HG03103 (cell line): ENCODE results near the gene BUB1.
"Not testable (repeated sequence)": the region's sequence is repeated elsewhere in the genome, so short reads cannot be mapped to it uniquely, and the experiment has no call there.

ENCODE experiments used
- ATAC-seq: cut with Tn5 transposase; IDR thresholded peaks from one replicate; pipeline ENCODE4 v1.9.1; 2021; ENCODE audit warnings: low read depth; ENCODE audit not compliant: unreplicated experiment

Gene BUB1

DNA sequence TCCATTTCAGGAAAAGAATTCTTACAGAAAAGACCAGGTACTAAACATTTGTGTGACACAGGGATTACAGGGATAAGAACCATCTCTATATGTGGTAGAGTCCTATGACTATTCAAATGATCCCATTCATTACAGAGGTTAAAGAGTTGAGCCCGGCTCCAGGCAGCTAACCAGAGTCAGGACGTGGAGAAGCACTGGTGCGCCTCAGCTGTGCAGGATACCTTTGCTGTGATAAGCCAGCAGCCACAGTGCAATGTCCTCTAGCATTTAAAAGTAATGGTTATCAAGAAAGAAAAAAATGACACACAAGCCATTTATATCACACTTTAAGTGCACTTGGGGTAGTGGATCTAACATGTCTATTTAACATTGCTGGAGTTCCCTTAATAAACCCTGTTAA, 17.3 kb downstream of the BUB1 start:
- no peak for ATAC-seq

DNA sequence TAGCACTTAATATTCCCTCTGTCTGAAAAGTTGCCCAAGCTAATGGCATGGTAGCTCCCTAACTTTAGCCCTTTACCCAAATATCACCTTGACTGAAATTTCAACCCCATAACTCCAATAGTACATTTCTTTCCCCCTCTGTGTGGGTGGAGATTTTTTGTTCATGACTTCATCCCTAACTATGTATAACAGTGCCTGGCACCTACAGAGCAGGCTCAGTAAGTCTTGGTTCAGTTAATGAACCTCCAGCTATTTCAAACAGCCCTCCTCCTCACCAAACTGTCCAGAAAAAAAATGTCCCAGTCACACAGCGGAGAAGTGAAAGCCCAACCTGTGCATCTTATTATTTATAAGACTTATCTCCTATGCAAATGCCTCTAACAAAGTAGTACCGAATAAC, 18.6 kb downstream of the BUB1 start:
- no peak for ATAC-seq

DNA sequence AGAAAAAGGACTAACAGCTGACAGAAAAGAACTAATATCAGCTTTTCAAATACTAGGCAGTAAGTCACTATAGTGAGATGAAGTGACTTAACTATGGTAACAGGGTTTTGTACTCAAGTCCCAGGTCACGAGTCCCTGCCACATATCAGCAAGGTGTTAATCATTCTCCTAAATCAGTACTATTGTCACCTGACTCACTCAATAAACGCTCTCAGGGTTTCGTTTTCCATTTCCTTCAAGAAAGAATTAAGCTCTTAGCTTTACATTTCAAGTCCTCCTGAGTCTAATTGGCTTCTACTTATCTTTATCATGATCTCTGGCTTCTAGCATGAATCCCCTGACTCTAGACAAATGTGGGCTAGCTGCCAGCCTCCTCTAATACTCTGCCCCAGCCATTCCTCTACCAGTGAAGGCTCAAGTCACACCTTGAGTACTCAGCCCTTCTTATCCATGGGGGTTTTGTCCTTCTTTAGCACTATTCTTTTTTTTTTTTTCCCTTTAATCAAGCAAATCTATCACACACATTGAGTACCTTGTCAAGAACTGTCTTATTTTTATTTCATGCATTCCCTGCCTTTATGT, 20.0 kb downstream of the BUB1 start:
- ATAC-seq = no peak

DNA sequence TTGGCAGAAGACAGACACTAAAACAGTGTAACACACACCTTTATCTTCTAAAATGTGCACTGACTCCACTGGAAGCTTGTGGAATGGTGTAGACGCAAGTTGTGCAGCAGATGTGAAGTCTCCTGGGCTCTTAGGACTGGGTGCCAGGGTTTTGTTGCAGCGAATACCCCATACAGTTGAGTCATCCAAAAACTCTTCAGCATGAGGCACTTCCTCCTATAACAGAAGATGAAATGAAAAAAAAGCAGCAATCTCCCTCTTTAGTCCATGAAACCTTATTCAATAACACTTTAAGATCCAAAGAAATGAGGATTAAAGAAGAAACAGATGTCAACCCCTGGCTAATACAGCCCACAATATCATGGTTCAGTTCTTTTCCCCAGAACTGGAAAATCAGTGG, 22.2 kb downstream of the BUB1 start:
- no peak for ATAC-seq

DNA sequence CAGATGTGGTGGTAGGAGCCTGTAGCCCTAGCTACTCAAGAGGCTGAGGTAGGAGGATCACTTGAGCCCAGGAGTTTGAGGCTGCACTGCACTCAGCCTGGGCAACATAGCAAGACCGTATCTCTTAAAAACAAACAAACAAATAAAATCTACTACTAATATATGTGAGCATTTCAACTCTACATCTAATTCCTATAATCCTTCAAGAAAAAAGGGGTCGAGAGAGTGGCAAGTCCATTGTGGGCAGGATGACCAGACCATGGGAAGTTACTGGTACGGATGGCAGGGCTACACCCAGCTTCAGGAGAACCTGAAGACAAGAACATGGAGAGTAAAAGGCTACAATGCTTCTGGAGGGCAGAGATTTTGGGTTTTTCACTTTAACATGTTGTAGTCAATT, 24.0 kb downstream of the BUB1 start:
- ATAC-seq = no peak

DNA sequence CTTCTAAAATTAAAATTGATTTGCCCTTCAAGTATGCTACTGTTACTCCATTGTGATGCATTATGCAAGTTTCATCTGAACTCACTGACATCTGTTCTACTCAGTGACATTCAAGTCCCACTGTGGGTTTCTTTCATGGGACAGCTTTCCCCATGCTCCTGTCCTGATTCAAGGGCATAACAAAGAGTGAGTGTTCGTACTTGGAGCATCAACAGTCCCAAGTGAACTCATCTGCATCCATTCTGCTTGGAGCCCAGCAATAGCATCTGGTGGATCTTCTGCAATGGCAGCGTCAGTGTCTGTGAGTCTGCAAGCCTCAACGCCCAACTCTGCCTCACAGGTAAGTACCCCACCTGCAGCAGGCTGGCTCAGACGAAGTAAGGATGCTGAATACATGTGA, 27.5 kb downstream of the BUB1 start:
- no peak for ATAC-seq

DNA sequence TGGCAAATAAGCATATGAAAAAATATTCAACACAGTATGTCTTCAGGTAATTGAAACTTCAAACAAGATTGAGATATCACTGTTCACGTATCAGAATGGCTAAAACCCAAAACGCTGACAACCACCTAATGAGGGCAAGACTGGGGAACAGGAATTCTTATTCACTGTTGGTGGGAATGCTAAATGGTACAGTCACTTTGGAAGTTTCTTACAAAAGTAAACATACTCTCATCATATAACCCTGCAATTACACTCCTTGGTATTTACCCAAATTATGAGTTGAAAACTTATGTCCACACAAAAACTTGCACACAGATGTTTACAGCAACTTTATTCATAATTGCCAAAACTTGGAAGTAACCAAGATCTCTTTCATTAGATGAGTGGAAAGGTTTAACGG, 30.1 kb downstream of the BUB1 start:
- no peak for ATAC-seq

DNA sequence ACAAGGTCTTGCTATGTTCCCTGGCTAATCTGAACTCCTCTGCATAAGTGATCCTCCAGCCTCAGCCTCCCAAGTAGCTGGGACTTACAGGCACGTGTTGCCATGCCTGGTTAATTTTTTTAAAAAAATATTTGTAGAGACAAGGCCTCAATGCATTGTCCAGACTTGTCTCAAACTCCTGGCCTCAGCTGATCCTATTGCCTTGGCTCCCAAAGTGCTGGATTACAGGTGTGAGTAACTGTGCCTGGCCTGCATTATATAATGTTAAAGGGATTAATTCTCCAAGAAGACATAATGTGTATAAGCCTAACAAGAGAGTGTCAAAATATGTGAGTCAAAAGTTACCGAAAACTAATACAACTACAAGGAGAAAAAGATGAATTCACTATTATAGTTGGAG, 32.2 kb downstream of the BUB1 start:
- ATAC-seq = no peak

DNA sequence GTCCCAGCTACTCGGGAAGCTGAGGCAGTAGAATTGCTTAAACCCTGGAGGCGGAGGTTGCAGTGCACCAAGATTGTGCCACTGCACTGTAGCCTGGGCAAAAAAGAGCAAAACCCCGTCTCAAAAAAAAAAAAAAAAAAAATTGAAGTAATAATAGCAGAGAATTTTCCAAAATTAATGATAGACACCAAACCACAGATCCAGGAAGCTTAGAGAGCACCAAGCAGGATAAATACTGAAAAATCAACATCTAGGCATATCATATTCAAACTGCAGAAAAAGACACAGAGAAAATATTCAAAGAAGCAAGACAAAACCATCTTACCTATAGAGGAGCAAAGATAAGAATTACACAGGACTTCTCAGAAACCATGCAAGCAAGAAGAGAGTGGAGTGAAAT, 33.5 kb downstream of the BUB1 start:
- no peak for ATAC-seq

DNA sequence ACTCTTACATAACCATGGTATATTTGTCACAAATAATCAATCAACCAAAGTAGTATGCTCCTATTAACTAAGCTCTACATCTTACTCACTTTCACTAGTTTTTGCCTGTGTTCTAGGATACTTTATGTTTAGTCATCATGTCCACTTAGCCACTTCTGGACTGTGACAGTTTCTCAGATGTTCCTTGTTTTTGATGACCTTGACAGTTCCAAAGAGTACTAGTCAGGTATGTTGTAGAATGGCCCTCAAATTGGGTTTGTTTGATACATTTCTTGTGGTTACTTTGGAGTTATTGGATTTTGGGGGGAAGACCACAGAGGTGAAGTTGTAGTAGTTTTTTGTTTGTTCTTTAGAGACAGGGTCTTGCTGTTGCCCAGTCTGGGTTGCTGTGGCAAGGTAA, 35.5 kb downstream of the BUB1 start:
- ATAC-seq = no peak

DNA sequence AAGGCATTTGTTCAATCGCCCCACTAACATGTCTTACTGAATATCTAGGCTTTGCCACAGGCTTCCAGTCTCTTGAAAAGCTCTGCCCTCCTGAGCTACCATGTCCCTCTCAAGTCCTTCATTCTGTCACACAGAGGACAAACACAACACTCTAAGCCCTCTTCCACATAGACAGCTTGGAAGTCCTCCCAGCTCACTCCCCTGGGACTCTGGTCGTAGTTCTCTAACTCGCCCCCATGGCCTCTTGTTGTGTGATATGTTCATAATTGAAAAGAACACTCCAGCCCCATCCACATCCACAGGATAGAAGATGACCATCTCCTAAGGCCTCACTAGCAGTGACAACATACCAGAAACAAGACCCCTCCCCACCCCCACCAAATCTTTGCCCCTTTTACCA, 37.9 kb downstream of the BUB1 start:
- no peak for ATAC-seq

DNA sequence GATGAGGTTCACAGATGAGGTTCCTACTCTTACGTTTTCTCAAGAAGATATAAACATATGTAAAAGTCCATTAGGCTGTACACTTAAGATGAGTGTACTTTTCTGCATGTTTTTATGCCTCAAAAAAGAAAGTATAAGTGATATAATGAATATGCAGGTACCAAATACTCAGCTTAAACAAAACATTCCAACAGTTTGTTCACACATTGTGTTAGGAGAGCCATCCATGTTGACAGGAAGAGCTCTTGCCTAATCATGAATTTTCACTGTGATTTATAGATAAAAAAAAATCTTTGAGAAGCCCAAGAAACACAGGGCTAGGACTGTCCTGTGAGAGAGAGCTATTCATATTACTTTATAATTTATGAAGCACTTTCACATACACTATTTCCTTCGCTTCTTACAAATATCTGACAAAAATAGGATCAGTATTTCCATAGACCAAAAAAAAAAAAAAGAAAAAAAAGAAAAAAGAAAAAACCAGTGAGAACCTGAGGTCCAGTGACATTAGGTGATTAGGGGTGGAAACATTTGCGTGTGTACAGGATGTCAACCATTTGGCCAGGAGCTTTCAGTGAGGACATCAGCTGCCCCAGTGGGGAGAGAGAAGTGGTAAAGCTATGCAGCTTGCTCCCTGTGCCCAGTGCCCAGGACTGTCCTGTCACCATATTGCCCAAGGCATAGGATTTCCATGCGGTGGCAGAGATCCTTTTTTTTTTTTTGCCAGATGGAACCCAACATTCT, 38.7 kb downstream of the BUB1 start:
- no peak for ATAC-seq

DNA sequence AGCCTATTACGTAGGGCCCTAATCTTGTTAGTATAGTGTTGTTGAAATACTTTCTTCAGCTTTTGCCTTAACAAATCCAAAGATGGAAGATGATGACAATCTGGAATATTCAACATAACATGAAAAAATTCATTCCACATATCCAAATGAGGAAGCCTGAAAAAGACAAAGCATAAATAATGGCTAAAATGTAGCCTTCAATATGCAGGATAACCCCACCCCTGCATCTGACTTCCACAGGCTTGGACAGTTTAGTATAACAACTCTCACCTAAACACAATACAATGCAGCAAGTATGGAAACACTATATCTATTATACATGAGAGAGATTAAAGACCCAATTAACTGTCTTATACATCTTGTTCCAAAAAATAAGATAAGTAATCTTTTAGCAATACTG, 39.9 kb downstream of the BUB1 start:
- no peak for ATAC-seq

DNA sequence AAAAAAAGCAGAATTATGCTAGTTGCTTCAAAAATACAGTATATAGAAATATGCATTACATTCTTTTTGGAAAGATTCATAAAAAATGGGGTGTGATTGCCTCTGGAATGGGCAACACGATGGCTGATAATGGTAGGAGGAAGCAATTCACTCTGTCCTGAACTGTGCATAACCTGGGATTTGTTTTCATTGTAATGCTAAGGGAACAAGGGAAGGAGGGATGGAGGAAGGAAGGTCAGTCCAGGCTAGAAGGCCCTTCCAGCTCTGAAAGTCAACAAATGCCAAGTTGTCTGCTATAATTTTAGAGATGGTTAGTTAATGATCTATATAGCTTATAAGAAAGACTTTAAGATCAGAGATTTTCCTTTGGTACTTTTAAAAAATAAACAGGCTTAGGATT, 40.8 kb downstream of the BUB1 start:
- no peak for ATAC-seq

DNA sequence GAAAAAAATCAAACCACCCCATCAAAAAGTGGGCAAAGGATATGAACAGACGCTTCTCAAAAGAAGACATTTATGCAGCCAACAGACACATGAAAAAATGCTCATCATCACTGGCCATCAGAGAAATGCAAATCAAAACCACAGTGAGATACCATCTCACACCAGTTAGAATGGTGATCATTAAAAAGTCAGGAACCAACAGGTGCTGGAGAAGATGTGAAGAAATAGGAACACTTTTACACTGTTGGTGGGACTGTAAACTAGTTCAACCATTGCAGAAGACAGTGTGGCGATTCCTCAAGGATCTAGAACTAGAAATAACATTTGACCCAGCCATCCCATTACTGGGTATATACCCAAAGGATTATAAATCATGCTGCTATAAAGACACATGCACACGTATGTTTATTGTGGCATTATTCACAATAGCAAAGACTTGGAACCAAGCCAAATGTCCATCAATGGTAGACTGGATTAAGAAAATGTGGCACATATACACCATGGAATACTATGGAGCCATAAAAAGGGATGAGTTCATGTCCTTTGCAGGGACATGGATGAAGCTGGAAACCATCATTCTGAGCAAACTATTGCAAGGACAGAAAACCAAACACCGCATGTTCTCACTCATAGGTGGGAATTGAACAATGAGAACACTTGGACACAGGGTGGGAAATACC, 41.8 kb downstream of the BUB1 start:
- not testable (repeated sequence) for ATAC-seq

DNA sequence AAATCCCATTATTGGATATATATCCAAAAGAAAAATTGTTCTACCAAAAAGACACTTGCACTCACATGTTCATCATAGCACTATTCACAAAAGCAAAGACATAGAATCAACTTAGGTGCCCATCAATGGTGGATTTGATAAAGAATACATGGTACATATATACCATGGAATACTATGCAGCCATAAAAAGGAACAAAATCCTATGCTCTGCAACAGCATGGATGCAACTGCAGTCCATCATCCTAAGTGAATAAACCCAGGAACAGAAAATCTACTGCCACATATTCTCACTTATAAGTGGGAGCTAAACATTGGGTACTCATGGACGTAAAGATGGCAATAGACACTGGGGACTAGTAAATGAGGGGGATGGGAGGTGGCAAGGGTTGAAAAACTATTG, 50.5 kb downstream of the BUB1 start:
- not testable (repeated sequence) for ATAC-seq

DNA sequence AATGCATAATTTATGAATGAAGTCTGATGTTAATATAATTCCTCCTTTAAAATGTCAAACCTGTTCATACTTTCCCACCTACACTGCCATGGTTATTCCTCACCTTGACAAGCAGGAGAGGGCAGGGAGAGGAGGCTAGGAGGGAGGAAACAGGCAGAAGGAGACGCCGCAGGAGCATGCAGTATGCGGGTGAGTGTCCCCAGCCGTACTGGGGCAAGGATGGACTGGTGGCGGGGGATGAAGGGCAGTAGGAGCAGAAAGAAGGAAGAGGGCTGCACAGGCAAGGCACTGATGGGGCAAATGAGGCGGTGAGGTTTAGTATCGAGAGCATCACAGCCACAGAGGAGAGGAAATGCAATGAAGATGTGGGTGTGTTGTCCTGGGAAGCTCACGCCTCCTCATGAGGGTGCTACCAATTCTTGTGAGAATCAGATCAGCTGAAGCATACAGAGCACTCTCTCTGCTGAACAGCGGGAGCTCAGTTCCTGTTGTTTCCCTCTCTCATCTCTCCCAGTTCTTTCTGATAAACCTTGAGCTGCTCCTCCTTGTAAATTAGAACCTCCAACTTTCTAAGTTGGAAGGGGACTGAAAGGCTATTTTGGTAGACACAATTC, 58.4 kb downstream of the BUB1 start:
- ATAC-seq = not testable (repeated sequence)

DNA sequence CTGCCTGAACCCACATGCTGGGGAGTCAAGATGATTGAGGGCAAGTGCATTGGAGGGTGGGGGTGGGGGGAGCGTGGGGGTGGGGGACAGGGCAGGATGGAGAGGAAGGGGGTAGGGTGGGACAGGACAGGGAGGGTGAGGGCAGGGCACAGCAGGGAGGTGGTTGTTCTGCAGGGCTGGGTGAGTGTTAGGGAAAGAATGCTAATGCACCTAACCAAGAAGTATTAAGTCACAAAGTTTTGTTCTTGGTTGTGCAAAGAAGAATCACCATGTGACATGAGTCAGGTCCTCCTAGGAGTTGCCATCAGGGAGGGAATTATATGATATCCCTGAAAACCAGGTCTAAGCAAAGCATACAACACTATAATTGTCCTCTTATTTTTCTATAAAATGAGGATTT, 63.9 kb downstream of the BUB1 start:
- ATAC-seq = not testable (repeated sequence)

DNA sequence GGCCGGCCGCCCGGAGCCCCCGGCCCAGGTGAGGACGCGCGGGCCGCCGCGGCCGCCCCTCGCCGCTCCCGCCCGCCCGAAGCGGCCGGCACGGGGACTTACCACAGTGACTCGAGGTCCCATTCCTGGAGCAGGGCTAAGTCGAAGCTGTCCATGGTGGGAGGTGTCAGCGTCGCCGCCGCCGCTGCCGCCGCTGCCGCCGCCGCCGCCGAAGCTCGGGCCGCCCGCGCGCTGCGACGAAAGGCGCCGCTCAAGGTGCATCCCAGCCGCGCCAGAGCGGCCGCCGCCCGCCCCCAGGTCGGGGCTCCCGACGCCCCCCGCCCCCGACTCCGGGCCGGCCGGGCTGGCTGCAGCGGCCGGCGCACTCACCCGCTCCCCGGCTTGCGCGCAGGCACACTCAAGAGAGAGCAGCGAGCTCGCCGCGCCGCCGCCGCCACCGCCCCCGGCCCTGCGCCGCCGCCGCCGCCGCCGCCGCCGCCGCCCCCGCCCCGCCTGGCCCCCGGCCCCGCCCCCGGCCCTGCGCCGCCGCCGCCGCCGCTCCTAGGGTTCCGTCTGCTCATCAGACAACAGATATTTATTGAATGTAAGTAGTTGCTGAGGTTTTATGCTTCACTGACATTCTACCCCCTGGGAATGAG, 67.1 kb downstream of the BUB1 start:
- not testable (repeated sequence) for ATAC-seq

DNA sequence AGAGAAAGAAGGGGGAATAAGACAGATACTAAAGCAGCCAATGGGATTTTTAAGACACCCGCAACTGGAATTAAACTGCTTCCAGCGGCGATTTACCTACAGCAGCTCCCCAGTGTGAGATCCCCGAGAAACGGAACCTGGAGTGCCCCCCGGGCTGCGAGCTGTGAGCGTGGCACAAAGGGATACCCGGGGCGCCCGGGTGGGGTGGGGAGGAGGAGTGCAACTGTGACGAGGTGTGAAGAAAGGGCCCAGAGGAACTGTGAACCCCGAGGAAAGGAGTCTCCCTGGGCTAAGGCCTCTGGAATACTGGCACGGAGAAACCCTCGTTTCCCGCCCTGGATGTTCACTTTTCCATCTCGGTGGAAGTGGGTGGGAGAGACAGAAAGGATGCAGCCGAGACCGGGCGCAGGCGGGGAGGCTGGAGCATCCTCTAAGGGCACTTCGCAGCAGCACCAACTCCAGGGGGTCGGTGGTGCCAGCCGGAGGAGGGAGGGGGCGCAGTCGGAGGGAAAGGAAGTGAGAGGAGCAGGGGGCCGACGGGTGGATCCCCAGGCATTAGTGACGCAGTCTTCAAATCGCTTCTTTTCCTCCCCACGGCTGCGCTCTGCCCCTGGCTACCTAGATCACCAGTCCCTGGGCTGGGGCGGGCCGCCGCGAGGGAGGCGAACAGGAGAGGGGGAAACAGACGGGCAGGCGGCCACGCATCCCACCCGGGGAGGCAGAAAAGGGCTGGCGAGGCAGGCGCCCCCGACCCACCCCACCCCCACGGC, 67.8 kb downstream of the BUB1 start:
- ATAC-seq = not testable (repeated sequence)
